Sigmoid colon (tissue), 4 donors: ENCODE data around the gene XIAP.

Source experiments
- EP300 ChIP-seq, 4 donors: sonication (generic); formaldehyde crosslinking; IDR thresholded peaks; one replicate each; pipeline ENCODE4 v1.6.1; 2017; ENCODE audit warnings: antibody characterized with exemption in 4 of 4
- POLR2A ChIP-seq, 2 donors: fragments of 450-650 bp; IDR thresholded peaks; one replicate each; pipeline ENCODE4 v1.6.1; 2016; ENCODE audit warnings: antibody characterized with exemption in 2 of 2, mild to moderate bottlenecking in 2 of 2, moderate library complexity in 2 of 2
- POLR2AphosphoS5 ChIP-seq, 4 donors: sonication (generic); formaldehyde crosslinking; IDR thresholded peaks; one replicate each; pipeline ENCODE4 v1.6.1; 2017; ENCODE audit warnings: antibody characterized with exemption in 4 of 4
- TF ChIP-seq, protein P1 (sequence below), 4 experiments: fragments of 450-650 bp in 3 of 4; fragments of 200-600 bp in 1 of 4; IDR thresholded peaks; one replicate each; pipeline ENCODE4 v1.5.1; 2016 to 2019; ENCODE audit warnings: antibody characterized with exemption in 4 of 4, mild to moderate bottlenecking in 3 of 4, moderate library complexity in 2 of 4

- TF ChIP-seq, protein P1, sequence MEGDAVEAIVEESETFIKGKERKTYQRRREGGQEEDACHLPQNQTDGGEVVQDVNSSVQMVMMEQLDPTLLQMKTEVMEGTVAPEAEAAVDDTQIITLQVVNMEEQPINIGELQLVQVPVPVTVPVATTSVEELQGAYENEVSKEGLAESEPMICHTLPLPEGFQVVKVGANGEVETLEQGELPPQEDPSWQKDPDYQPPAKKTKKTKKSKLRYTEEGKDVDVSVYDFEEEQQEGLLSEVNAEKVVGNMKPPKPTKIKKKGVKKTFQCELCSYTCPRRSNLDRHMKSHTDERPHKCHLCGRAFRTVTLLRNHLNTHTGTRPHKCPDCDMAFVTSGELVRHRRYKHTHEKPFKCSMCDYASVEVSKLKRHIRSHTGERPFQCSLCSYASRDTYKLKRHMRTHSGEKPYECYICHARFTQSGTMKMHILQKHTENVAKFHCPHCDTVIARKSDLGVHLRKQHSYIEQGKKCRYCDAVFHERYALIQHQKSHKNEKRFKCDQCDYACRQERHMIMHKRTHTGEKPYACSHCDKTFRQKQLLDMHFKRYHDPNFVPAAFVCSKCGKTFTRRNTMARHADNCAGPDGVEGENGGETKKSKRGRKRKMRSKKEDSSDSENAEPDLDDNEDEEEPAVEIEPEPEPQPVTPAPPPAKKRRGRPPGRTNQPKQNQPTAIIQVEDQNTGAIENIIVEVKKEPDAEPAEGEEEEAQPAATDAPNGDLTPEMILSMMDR (IDR thresholded peaks at IDR 0.05): no peak
- TF ChIP-seq EP300 (IDR thresholded peaks at IDR 0.05): no peak
- no peak for TF ChIP-seq POLR2A (IDR thresholded peaks at IDR 0.05)
- no peak for TF ChIP-seq POLR2AphosphoS5 (IDR thresholded peaks at IDR 0.05)
These were observed 99.6 kb downstream of the XIAP start for GRCh38 chrX:123959281-123960063.
